ENCODE results near the gene CSRNP3. TPM values are rescaled to one million over a fixed set of nuclear protein-coding genes. Genes with fewer than 3 reads are reported as not detected.
A peak's percentile ranks its signal among the peaks of the same experiment; 100 is the strongest.

The CSRNP3 gene
- not detected for total RNA-seq (2021; ENCODE audit: unreplicated experiment)
- not detected for polyA plus RNA-seq (2012; ENCODE audit: insufficient read length)
- percentile 4 among the genes with signal in this experiment for Bru-seq, nascent RNA
- BruChase-seq, experiment 1, labeled RNA remaining after a 2-hour chase, result percentile 5 among the genes with signal in this experiment
- percentile 3 among the genes with signal in this experiment for BruChase-seq, experiment 2, labeled RNA remaining after a 6-hour chase
- long read RNA-seq, result 0 reads

- no peaks in the 10 kb centered on the region for H3K4me1 ChIP-seq (ENCODE audit: control insufficient read depth, insufficient read depth, low read length)
- H3K36me3 ChIP-seq (ENCODE audit: control insufficient read depth, insufficient read depth, low read length), result no peaks in the 10 kb centered on the region
- intact Hi-C loops (cut with micrococcal nuclease; ENCODE audit: unreplicated experiment) (no loop called here), in situ Hi-C loops (cut with HindIII; ENCODE audit: low pct_unique_long_range_greater_than_20kb, low sequenced_read_pairs) (no loop called here)
- no peak for ATAC-seq
- no peaks in the 10 kb centered on the region for H3K27me3 ChIP-seq (ENCODE audit: control insufficient read depth, insufficient read depth, low read length)
- CTCF ChIA-PET, result no interaction called here
- no peak for DNase-seq (ENCODE audit: low read depth, low spot score)
- H3K27ac ChIP-seq (ENCODE audit: low read length), result no peak within 1 kb of the TSS
- POLR2A ChIA-PET, result interaction anchor here (0.7 kb wide), 1 partner anchor 191 kb away, joined by 5 read pairs; no protein-coding TSS in a partner anchor
- TF ChIP-seq POLR2AphosphoS5 (IDR thresholded peaks at IDR 0.05; ENCODE audit: low read depth, low read length) (no peak), TCF7L2 (IDR thresholded peaks at IDR 0.05; ENCODE audit: low read depth, low read length) (no peak), CTCF (IDR thresholded peaks at IDR 0.05) (no peak), SIN3A (IDR thresholded peaks at IDR 0.05; ENCODE audit: borderline replicate concordance, insufficient read depth, low read depth, low read length) (no peak), REST (IDR thresholded peaks at IDR 0.05; ENCODE audit: insufficient read depth in 1 of 2, low read depth in 2 of 2, low read length in 1 of 2) (no peak)
- H3K9me3 ChIP-seq (ENCODE audit: control insufficient read depth, insufficient read depth, low read depth, low read length), result no peaks in the 10 kb centered on the region
- no TSS peak for BruUV-seq (replicated peaks)
- H3K4me3 ChIP-seq (ENCODE audit: low read depth in 2 of 2, low read length in 2 of 2), result peak within 1 kb of the TSS in 1 of 2 experiments; percentile 30; a peak in 1 of 4 replicates
Observed at GRCh38 chr2:165469417-165469816, at the start of gene CSRNP3. CSRNP3 (plus strand) TSS chr2:165469698; CDS start chr2:165595066, 125,368 bp downstream.

- no peak for DNase-seq (ENCODE audit: low read depth, low spot score)
- POLR2A ChIA-PET, result no interaction called here
- no peaks in the 10 kb centered on the region for H3K9me3 ChIP-seq (ENCODE audit: control insufficient read depth, insufficient read depth, low read depth, low read length)
- ATAC-seq, result no peak
- no peaks in the 10 kb centered on the region for H3K27me3 ChIP-seq (ENCODE audit: control insufficient read depth, insufficient read depth, low read length)
- CTCF ChIA-PET, result no interaction called here
- H3K4me1 ChIP-seq (ENCODE audit: control insufficient read depth, insufficient read depth, low read length), result no peaks in the 10 kb centered on the region
- in situ Hi-C loops (cut with HindIII; ENCODE audit: low pct_unique_long_range_greater_than_20kb, low sequenced_read_pairs), result no loop called here
- no peak for TF ChIP-seq REST (IDR thresholded peaks at IDR 0.05; ENCODE audit: insufficient read depth in 1 of 2, low read depth in 2 of 2, low read length in 1 of 2)
- no peak for TF ChIP-seq SIN3A (IDR thresholded peaks at IDR 0.05; ENCODE audit: borderline replicate concordance, insufficient read depth, low read depth, low read length)
- TF ChIP-seq CTCF (IDR thresholded peaks at IDR 0.05), result no peak
- TF ChIP-seq TCF7L2 (IDR thresholded peaks at IDR 0.05; ENCODE audit: low read depth, low read length), result no peak
- TF ChIP-seq POLR2AphosphoS5 (IDR thresholded peaks at IDR 0.05; ENCODE audit: low read depth, low read length), result no peak
- intact Hi-C loops (cut with micrococcal nuclease; ENCODE audit: unreplicated experiment), result no loop called here
- no peak overlapping the region for H3K27ac ChIP-seq (ENCODE audit: low read length)
- BruUV-seq (replicated peaks), result no TSS peak
- no peak overlapping the region for H3K4me3 ChIP-seq (ENCODE audit: low read depth in 2 of 2, low read length in 2 of 2)
- no peaks in the 10 kb centered on the region for H3K36me3 ChIP-seq (ENCODE audit: control insufficient read depth, insufficient read depth, low read length)
Observed at GRCh38 chr2:165420231-165420630, 49.3 kb upstream of the CSRNP3 start.

All from Panc1 (cell line).